ENCODE measurements around the gene AKR1C3. TPM values are rescaled to one million over a fixed set of nuclear protein-coding genes. Genes with fewer than 3 reads are reported as not detected.
"Not testable (repeated sequence)": the region's sequence is repeated elsewhere in the genome, so short reads cannot be mapped to it uniquely, and the experiment has no call there.

Gene AKR1C3
- total and polyA plus RNA-seq, 8 donors, result 8.7 to 36.1 (median 17.0) TPM

GRCh38 chr10:5117026-5117425, 22.8 kb downstream of the AKR1C3 start:
- intact Hi-C loops (cut with DNase I), result no loop called here
- Histone ChIP-seq H3K4me3 (no peak overlapping the region), H3K27me3 (no peaks in the 10 kb centered on the region), H3K27ac (no peak overlapping the region), H3K4me1 (no peaks in the 10 kb centered on the region), H3K36me3 (no peaks in the 10 kb centered on the region), H3K9me3 (no peaks in the 10 kb centered on the region)
- DNase-seq, result no peak
- no peak for ATAC-seq
- no peak for FAIRE-seq
- no peak for TF ChIP-seq CTCF (IDR thresholded peaks at IDR 0.05)
- WGBS, 2 donors, result 69 to 89% methylated on average over 3 of the region's 3 CpGs

GRCh38 chr10:5119997-5120396, 25.8 kb downstream of the AKR1C3 start:
- DNase-seq; intact Hi-C loops (cut with DNase I); FAIRE-seq: not testable (repeated sequence)

GRCh38 chr10:5123886-5124285, 29.7 kb downstream of the AKR1C3 start:
- FAIRE-seq, result no peak
- Histone ChIP-seq H3K4me1 (no peaks in the 10 kb centered on the region), H3K4me3 (no peak overlapping the region), H3K27me3 (no peaks in the 10 kb centered on the region), H3K36me3 (no peaks in the 10 kb centered on the region), H3K27ac (no peak overlapping the region), H3K9me3 (peaks cover 0 to 2% (median 0%) of the 10 kb centered on the region in 4 donors)
- DNase-seq, result no peak
- ATAC-seq, result no peak
- intact Hi-C loops (cut with DNase I), result no loop called here
- TF ChIP-seq CTCF (IDR thresholded peaks at IDR 0.05), result no peak

More at GRCh38 chr10:5119997-5120396, 25.8 kb downstream of the AKR1C3 start:
- not testable (repeated sequence) for ATAC-seq, H3K36me3 ChIP-seq, H3K9me3 ChIP-seq, H3K4me1 ChIP-seq, H3K27me3 ChIP-seq, H3K4me3 ChIP-seq, H3K27ac ChIP-seq
- 87 to 88% methylated on average over 5 of the region's 5 CpGs for WGBS, 2 donors

GRCh38 chr10:5125315-5126044, 31.3 kb downstream of the AKR1C3 start:
- FAIRE-seq (no peak), ATAC-seq (no peak), DNase-seq (no peak)
- no peak for TF ChIP-seq CTCF (IDR thresholded peaks at IDR 0.05)
- Histone ChIP-seq H3K27me3 (no peaks in the 10 kb centered on the region), H3K4me1 (no peaks in the 10 kb centered on the region), H3K27ac (no peak overlapping the region), H3K36me3 (no peaks in the 10 kb centered on the region), H3K9me3 (peaks cover 0 to 5% (median 0%) of the 10 kb centered on the region in 4 donors), H3K4me3 (no peak overlapping the region)
- WGBS, 2 donors, result 81 to 82% methylated on average over 3 of the region's 3 CpGs
- intact Hi-C loops (cut with DNase I), result no loop called here

- Histone ChIP-seq H3K4me1 (no peaks in the 10 kb centered on the region), H3K27ac (no peak overlapping the region), H3K9me3 (no peaks in the 10 kb centered on the region), H3K36me3 (no peaks in the 10 kb centered on the region), H3K4me3 (no peak overlapping the region), H3K27me3 (no peaks in the 10 kb centered on the region)
- DNase-seq (no peak), FAIRE-seq (no peak), ATAC-seq (no peak)
- no peak for TF ChIP-seq CTCF (IDR thresholded peaks at IDR 0.05)
- WGBS, 2 donors, result 70 to 86% methylated on average over 2 of the region's 2 CpGs
- intact Hi-C loops (cut with DNase I), result no loop called here
These were observed 41.4 kb downstream of the AKR1C3 start for GRCh38 chr10:5135581-5135980.
